Stimulated activated naive B cell treated with anti-CD40 and anti-IgM and Interleukin-4, amounts not matched to agents 10 μg/mL and 1 μg/mL and 100 μg/mL, for 72 hours (primary cell): ENCODE results near the gene TDRD7.

Experiments
- ATAC-seq, 2 donors: fragments of 150-1000 bp; cut with Tn5 transposase; replicated peaks; 2 replicates each; pipeline ENCODE4 v1.10.0; 2021; ENCODE audit warnings: moderate library complexity in 1 of 2
- DNase-seq: peaks from one replicate; pipeline ENCODE4 v3.0.0; 2021
- H3K27ac Mint-ChIP-seq: one replicate; pipeline ENCODE4 v1.8.0; 2022; ENCODE audit warnings: mild to moderate bottlenecking, mixed read lengths
- H3K27me3 Mint-ChIP-seq, 2 donors: one replicate each; pipeline ENCODE4 v1.8.0; 2022; ENCODE audit warnings: mixed read lengths in 2 of 2
- H3K36me3 Mint-ChIP-seq, 2 donors: one replicate each; pipeline ENCODE4 v1.8.0; 2022; ENCODE audit warnings: mixed read lengths in 2 of 2, mild to moderate bottlenecking in 1 of 2
- H3K4me1 Mint-ChIP-seq, 2 donors: one replicate each; pipeline ENCODE4 v1.8.0; 2022; ENCODE audit warnings: mixed read lengths in 2 of 2, mild to moderate bottlenecking in 1 of 2
- H3K4me3 Mint-ChIP-seq, 2 donors: one replicate each; pipeline ENCODE4 v1.8.0; 2022; ENCODE audit warnings: mild to moderate bottlenecking in 2 of 2, mixed read lengths in 2 of 2, moderate library complexity in 1 of 2
- H3K9me3 Mint-ChIP-seq, 2 donors: one replicate each; pipeline ENCODE4 v1.8.0; 2022; ENCODE audit warnings: mixed read lengths in 2 of 2, mild to moderate bottlenecking in 1 of 2

TDRD7 gene

GRCh38 chr9:97534961-97535594 lies 123.2 kb downstream of the TDRD7 start:
- H3K4me3 Mint-ChIP-seq: no peak overlapping the region
- no peaks in the 10 kb centered on the region for H3K9me3 Mint-ChIP-seq
- peak overlapping the region; percentile 3 for H3K27ac Mint-ChIP-seq
- H3K4me1 Mint-ChIP-seq: no peaks in the 10 kb centered on the region
- peaks cover 5 to 13% of the 10 kb centered on the region in 2 donors for H3K27me3 Mint-ChIP-seq
- DNase-seq (no peak), ATAC-seq (no peak)
- H3K36me3 Mint-ChIP-seq: no peaks in the 10 kb centered on the region

GRCh38 chr9:97535771-97536170 lies 123.9 kb downstream of the TDRD7 start:
- DNase-seq: no peak
- Mint-ChIP-seq H3K9me3 (no peaks in the 10 kb centered on the region), H3K4me3 (no peak overlapping the region), H3K4me1 (no peaks in the 10 kb centered on the region), H3K27me3 (peaks cover 5 to 13% of the 10 kb centered on the region in 2 donors), H3K27ac (no peak overlapping the region), H3K36me3 (no peaks in the 10 kb centered on the region)
- ATAC-seq: no peak

GRCh38 chr9:97536480-97536879 lies 124.6 kb downstream of the TDRD7 start:
- Mint-ChIP-seq H3K36me3 (no peaks in the 10 kb centered on the region), H3K9me3 (no peaks in the 10 kb centered on the region)
- no peak for ATAC-seq

GRCh38 chr9:97543561-97543960 lies 131.7 kb downstream of the TDRD7 start:
- H3K4me1 Mint-ChIP-seq: no peaks in the 10 kb centered on the region
- peaks cover 4 to 14% of the 10 kb centered on the region in 2 donors for H3K27me3 Mint-ChIP-seq
- ATAC-seq: no peak
- no peak overlapping the region for H3K27ac Mint-ChIP-seq
- H3K36me3 Mint-ChIP-seq: no peaks in the 10 kb centered on the region
- no peaks in the 10 kb centered on the region for H3K9me3 Mint-ChIP-seq
- no peak for DNase-seq
- no peak overlapping the region for H3K4me3 Mint-ChIP-seq

More at GRCh38 chr9:97536480-97536879, 124.6 kb downstream of the TDRD7 start:
- no peaks in the 10 kb centered on the region for H3K4me1 Mint-ChIP-seq
- H3K27me3 Mint-ChIP-seq: peaks cover 5 to 13% of the 10 kb centered on the region in 2 donors
- no peak for DNase-seq
- no peak overlapping the region for H3K27ac Mint-ChIP-seq
- H3K4me3 Mint-ChIP-seq: no peak overlapping the region

- DNase-seq (no peak), ATAC-seq (no peak)
- Mint-ChIP-seq H3K4me3 (no peak overlapping the region), H3K27me3 (peaks cover 16 to 18% of the 10 kb centered on the region in 2 donors), H3K9me3 (no peaks in the 10 kb centered on the region), H3K36me3 (no peaks in the 10 kb centered on the region), H3K4me1 (no peaks in the 10 kb centered on the region), H3K27ac (no peak overlapping the region)
Measured at GRCh38 chr9:97545486-97545885, 133.6 kb downstream of the TDRD7 start.
